Measurements from ENCODE around the gene DNAH17. TPM values are rescaled to one million over a fixed set of nuclear protein-coding genes. Genes with fewer than 3 reads are reported as not detected.
A peak's percentile ranks its signal among the peaks of the same experiment; 100 is the strongest.

The DNAH17 gene
- polyA plus RNA-seq, 3 donors: 0.01 to 0.51 (median 0.11) TPM

DNA sequence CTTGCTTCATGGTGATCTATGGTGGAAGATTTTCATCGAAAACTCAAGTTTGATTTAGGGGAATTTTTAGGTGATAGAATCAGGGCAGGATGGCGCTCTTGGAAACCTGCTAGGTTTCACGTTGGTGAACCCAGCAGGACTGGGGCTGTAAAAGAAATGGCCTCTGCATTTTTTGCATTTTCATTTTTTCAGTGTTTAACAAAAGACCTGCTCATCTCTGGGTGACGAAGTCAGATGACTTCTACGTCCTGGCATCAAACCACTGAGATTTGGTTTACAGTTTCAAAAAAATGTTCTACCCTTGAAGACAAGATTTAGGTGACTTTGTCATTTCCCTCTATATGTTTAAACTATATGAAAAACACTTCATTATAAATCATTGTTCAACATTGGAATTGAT is 196.8 kb downstream of the DNAH17 start:
- WGBS (ENCODE audit: insufficient coverage): 83% methylated on average over 2 of the region's 5 CpGs
- H3K4me1 Mint-ChIP-seq: peaks cover 85% of the 10 kb centered on the region
- no peak for DNase-seq
- H3K9me3 Mint-ChIP-seq: no peaks in the 10 kb centered on the region
- peak overlapping the region; percentile 72 for H3K4me2 ChIP-seq (replicated peaks; ENCODE audit: extremely low read depth, low read length, poor library complexity, severe bottlenecking)
- H4K20me1 ChIP-seq (ENCODE audit: insufficient read depth, low read length): no peaks in the 10 kb centered on the region
- TF ChIP-seq, protein P1, sequence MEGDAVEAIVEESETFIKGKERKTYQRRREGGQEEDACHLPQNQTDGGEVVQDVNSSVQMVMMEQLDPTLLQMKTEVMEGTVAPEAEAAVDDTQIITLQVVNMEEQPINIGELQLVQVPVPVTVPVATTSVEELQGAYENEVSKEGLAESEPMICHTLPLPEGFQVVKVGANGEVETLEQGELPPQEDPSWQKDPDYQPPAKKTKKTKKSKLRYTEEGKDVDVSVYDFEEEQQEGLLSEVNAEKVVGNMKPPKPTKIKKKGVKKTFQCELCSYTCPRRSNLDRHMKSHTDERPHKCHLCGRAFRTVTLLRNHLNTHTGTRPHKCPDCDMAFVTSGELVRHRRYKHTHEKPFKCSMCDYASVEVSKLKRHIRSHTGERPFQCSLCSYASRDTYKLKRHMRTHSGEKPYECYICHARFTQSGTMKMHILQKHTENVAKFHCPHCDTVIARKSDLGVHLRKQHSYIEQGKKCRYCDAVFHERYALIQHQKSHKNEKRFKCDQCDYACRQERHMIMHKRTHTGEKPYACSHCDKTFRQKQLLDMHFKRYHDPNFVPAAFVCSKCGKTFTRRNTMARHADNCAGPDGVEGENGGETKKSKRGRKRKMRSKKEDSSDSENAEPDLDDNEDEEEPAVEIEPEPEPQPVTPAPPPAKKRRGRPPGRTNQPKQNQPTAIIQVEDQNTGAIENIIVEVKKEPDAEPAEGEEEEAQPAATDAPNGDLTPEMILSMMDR (IDR thresholded peaks at IDR 0.05): no peak
- H3K4me3 Mint-ChIP-seq: peak overlapping the region in 1 of 2 donors; percentile 97
- no peak overlapping the region for H3K9ac ChIP-seq (ENCODE audit: insufficient read depth, low read length, poor library complexity, severe bottlenecking)
- H3K4me1 ChIP-seq (ENCODE audit: control insufficient read depth in 1 of 2, insufficient read depth in 2 of 2, low read length in 2 of 2): peaks cover 94 to 97% of the 10 kb centered on the region in 2 donors
- H3K79me2 ChIP-seq (ENCODE audit: insufficient read depth, low read length): peaks cover 67% of the 10 kb centered on the region
- peak overlapping the region in 1 of 3 experiments; percentile 89 for H3K4me3 ChIP-seq (replicated peaks in 1 of 3; ENCODE audit: low read depth in 2 of 3, low read length in 3 of 3)
- H3K27me3 Mint-ChIP-seq (ENCODE audit: low read depth in 3 of 3): peaks cover 0 to 2% (median 1%) of the 10 kb centered on the region in 3 donors
- peaks cover 0 to 9% of the 10 kb centered on the region in 2 donors for H3K36me3 ChIP-seq (replicated peaks in 1 of 2; ENCODE audit: control insufficient read depth in 1 of 2, insufficient read depth in 2 of 2, low read length in 2 of 2)
- H3K36me3 Mint-ChIP-seq: peaks cover 42 to 47% of the 10 kb centered on the region in 2 donors
- no peaks in the 10 kb centered on the region for H3K9me3 ChIP-seq (replicated peaks in 1 of 2; ENCODE audit: control insufficient read depth in 1 of 2, insufficient read depth in 1 of 2, low read length in 2 of 2)
- H3K27ac Mint-ChIP-seq: peak overlapping the region; percentile 96 to 100 (median 99)
- no peak overlapping the region for H2AFZ ChIP-seq (ENCODE audit: insufficient read depth, low read depth, low read length, poor library complexity, severe bottlenecking)
- intact Hi-C loops (cut with micrococcal nuclease): no loop called here
- H3K27me3 ChIP-seq (ENCODE audit: control insufficient read depth in 2 of 2, insufficient read depth in 2 of 2, low read length in 2 of 2): no peaks in the 10 kb centered on the region
- peak overlapping the region; percentile 83 to 97 for H3K27ac ChIP-seq (ENCODE audit: low read depth in 1 of 2, low read length in 2 of 2)

DNA sequence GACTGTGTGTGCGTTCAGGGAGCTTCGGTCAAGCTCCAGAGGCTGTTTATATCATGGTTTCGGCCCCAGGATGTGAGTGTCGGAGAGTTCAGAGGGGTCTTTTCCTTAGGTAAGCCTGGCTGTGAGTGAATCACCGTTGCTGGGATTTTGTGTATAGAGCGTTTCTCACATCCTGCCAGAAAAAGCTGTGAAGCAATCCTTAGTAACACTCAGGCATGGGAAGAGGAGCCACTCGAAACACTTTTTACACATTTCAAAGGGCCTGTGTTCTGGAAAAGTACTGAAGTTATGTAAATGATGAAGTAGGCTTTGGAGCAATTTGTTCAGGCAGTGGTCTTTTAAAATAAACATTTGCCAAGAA is 198.1 kb downstream of the DNAH17 start:
- Histone ChIP-seq H3K9ac (ENCODE audit: insufficient read depth, low read length, poor library complexity, severe bottlenecking) (peak overlapping the region; percentile 98), H3K79me2 (ENCODE audit: insufficient read depth, low read length) (peaks cover 57% of the 10 kb centered on the region), H3K27me3 (ENCODE audit: control insufficient read depth in 2 of 2, insufficient read depth in 2 of 2, low read length in 2 of 2) (no peaks in the 10 kb centered on the region), H3K36me3 (replicated peaks in 1 of 2; ENCODE audit: control insufficient read depth in 1 of 2, insufficient read depth in 2 of 2, low read length in 2 of 2) (peaks cover 0 to 9% of the 10 kb centered on the region in 2 donors), H2AFZ (ENCODE audit: insufficient read depth, low read depth, low read length, poor library complexity, severe bottlenecking) (peak overlapping the region; percentile 77), H3K4me2 (replicated peaks; ENCODE audit: extremely low read depth, low read length, poor library complexity, severe bottlenecking) (peak overlapping the region; percentile 98), H3K9me3 (replicated peaks in 1 of 2; ENCODE audit: control insufficient read depth in 1 of 2, insufficient read depth in 1 of 2, low read length in 2 of 2) (no peaks in the 10 kb centered on the region), H3K4me1 (ENCODE audit: control insufficient read depth in 1 of 2, insufficient read depth in 2 of 2, low read length in 2 of 2) (peaks cover 93 to 96% of the 10 kb centered on the region in 2 donors), H3K27ac (ENCODE audit: low read depth in 1 of 2, low read length in 2 of 2) (peak overlapping the region; percentile 94 to 97), H3K4me3 (replicated peaks in 1 of 3; ENCODE audit: low read depth in 2 of 3, low read length in 3 of 3) (peak overlapping the region; percentile 86 to 89 (median 86)), H4K20me1 (ENCODE audit: insufficient read depth, low read length) (no peaks in the 10 kb centered on the region)
- H3K9me3 Mint-ChIP-seq: no peaks in the 10 kb centered on the region
- H3K4me3 Mint-ChIP-seq: peak overlapping the region; percentile 97 to 98
- peak overlapping the region; percentile 96 to 100 (median 98) for H3K27ac Mint-ChIP-seq
- WGBS (ENCODE audit: insufficient coverage): 7% methylated on average over 5 of the region's 7 CpGs
- intact Hi-C loops (cut with micrococcal nuclease): no loop called here
- TF ChIP-seq, protein P1 (IDR thresholded peaks at IDR 0.05): no peak
- peaks cover 86% of the 10 kb centered on the region for H3K4me1 Mint-ChIP-seq
- peaks cover 38 to 40% of the 10 kb centered on the region in 2 donors for H3K36me3 Mint-ChIP-seq
- peaks cover 0 to 2% (median 1%) of the 10 kb centered on the region in 3 donors for H3K27me3 Mint-ChIP-seq (ENCODE audit: low read depth in 3 of 3)
- peak; percentile 74 to 88 (median 81) for DNase-seq

Data from CD14-positive monocyte (primary cell).